Muscle of leg (tissue), 9 donors: ENCODE data around the gene GPRIN2. TPM values are rescaled to one million over a fixed set of nuclear protein-coding genes. Genes with fewer than 3 reads are reported as not detected.

Experiments used
- polyA plus RNA-seq, 8 donors: library from polyadenylated mRNA; unstranded; fragments of 120-200 nt; gene quantifications; one replicate each; pipeline versions ENCODE4 v1.2.1 to v1.2.3, GENCODE V29; 2013; ENCODE audit warnings: inconsistent platforms in 1 of 8, low replicate concordance in 1 of 8; ENCODE audit not compliant: insufficient read length in 8 of 8, insufficient read depth in 1 of 8
- total RNA-seq: library from RNA; stranded (reverse); fragments of 120-200 nt; gene quantifications from one replicate; pipeline ENCODE4 v1.2.4, GENCODE V29; 2013

Gene GPRIN2
- total and polyA plus RNA-seq, 9 donors, result 0.12 to 0.91 (median 0.33) TPM

Other genes with a start within 250 kb of the GPRIN2 start
- not detected for gene ANXA8L1, start 180.9 kb downstream of the GPRIN2 start, total RNA-seq
- 1 to 10 TPM in 1 of 8 donors, under 1 TPM in 3, not detected in 4; 0.15 to 3.9 (median 0.32) TPM for gene ANXA8L1, start 180.9 kb downstream of the GPRIN2 start, polyA plus RNA-seq
- gene NPY4R, start 90.7 kb downstream of the GPRIN2 start, total RNA-seq, result not detected
- under 1 TPM in 5 of 8 donors, not detected in 3; 0.07 to 0.23 (median 0.22) TPM for gene NPY4R, start 90.7 kb downstream of the GPRIN2 start, polyA plus RNA-seq
- 1.1 TPM for gene SYT15, start 22.5 kb upstream of the GPRIN2 start, total RNA-seq
- 1 to 10 TPM; 2.0 to 5.2 (median 4.3) TPM for gene SYT15, start 22.5 kb upstream of the GPRIN2 start, polyA plus RNA-seq